Stomach (tissue), 9 donors: ENCODE measurements around the gene ULBP2. TPM values are rescaled to one million over a fixed set of nuclear protein-coding genes. Genes with fewer than 3 reads are reported as not detected.

Source experiments
- DNase-seq, 2 donors: peaks; one replicate each; pipeline versions ENCODE4 v3.0.0 to v3.0.0-alpha.2; 2013 to 2019
- H3K27ac ChIP-seq, 5 donors: fragments of 200-600 bp in 4 of 5; sonication (generic) in 4 of 5; one replicate each; pipeline ENCODE4 v1.5.1; 2013 to 2019; ENCODE audit warnings: mild to moderate bottlenecking in 1 of 5, moderate library complexity in 1 of 5
- H3K27me3 ChIP-seq, 3 donors: fragments of 200-600 bp; sonication (generic); one replicate each; pipeline ENCODE4 v1.5.1; 2017 to 2019; ENCODE audit warnings: mixed run types in 1 of 3
- H3K36me3 ChIP-seq, 4 donors: fragments of 200-600 bp; sonication (generic); 1 replicate in 3 of 4; 2 replicates in 1 of 4; pipeline ENCODE4 v1.5.1; 2016 to 2019
- H3K4me1 ChIP-seq, 4 donors: fragments of 200-600 bp; sonication (generic); one replicate each; pipeline ENCODE4 v1.5.1; 2016 to 2019
- H3K4me3 ChIP-seq, 4 donors: fragments of 200-600 bp; sonication (generic) in 3 of 4; one replicate each; pipeline ENCODE4 v1.5.1; 2016 to 2019; ENCODE audit warnings: mild to moderate bottlenecking in 1 of 4
- H3K9me3 ChIP-seq, 4 donors: fragments of 200-600 bp; sonication (generic); one replicate each; pipeline ENCODE4 v1.5.1; 2016 to 2019
- CTCF ChIP-seq, 7 experiments: fragments of 450-650 bp in 4 of 7; fragments of 200-600 bp in 3 of 7; sonication (generic) in 3 of 7; IDR thresholded peaks; one replicate each; pipeline ENCODE4 v1.5.1; 2016 to 2019; ENCODE audit warnings: antibody characterized with exemption in 7 of 7, control low read depth in 2 of 7, mild to moderate bottlenecking in 1 of 7
- EP300 ChIP-seq: sonication (generic); formaldehyde crosslinking; IDR thresholded peaks from one replicate; pipeline ENCODE4 v1.6.1; 2017; ENCODE audit warnings: antibody characterized with exemption
- POLR2A ChIP-seq, 4 donors: fragments of 450-650 bp; IDR thresholded peaks; one replicate each; pipeline ENCODE4 v1.6.1; 2016; ENCODE audit warnings: antibody characterized with exemption in 4 of 4, control low read depth in 2 of 4, mild to moderate bottlenecking in 1 of 4, moderate library complexity in 1 of 4
- POLR2AphosphoS5 ChIP-seq, 3 donors: sonication (generic); formaldehyde crosslinking; IDR thresholded peaks; one replicate each; pipeline ENCODE4 v1.6.1; 2016; ENCODE audit warnings: antibody characterized with exemption in 3 of 3
- WGBS, 5 donors: extraction: QIAGEN DNeasy Blood & Tissue Kit in 3 of 5; methylation state at CpG; one replicate each; pipeline versions ENCODE4 v1.1.5 to v1.1.7; 2013 to 2018; 5-methylcytosine and 5-hydroxymethylcytosine counted together
- intact Hi-C: fragments of 100-400 bp; cut with DNase I; formaldehyde crosslinking; loops from one replicate; pipeline ENCODE4 v1.15.1; 2023; ENCODE audit warnings: low total_unique reads
- polyA plus RNA-seq, 3 donors: library from polyadenylated mRNA; stranded (reverse); fragments of 200-250 nt; gene quantifications; one replicate each; pipeline ENCODE4 v1.2.3, GENCODE V29; 2013
- total RNA-seq, 5 donors: library from RNA; depleted of rRNA; stranded (reverse); fragments of >200 nt; gene quantifications; one replicate each; pipeline versions ENCODE4 v1.1.0 to v1.2.3, GENCODE V29; 2014 to 2016
- donor health status: healthy with polysubstance abuse.
- donor health status: Bipolar disorder and iron deficiency.
- donor health status: healthy.

Gene ULBP2
- total and polyA plus RNA-seq, 8 donors: 0.31 to 1.4 (median 0.43) TPM; not detected in 5

- no peaks in the 10 kb centered on the region for H3K36me3 ChIP-seq
- TF ChIP-seq CTCF (IDR thresholded peaks at IDR 0.05) (no peak), EP300 (no peak), POLR2AphosphoS5 (IDR thresholded peaks at IDR 0.05) (no peak), POLR2A (IDR thresholded peaks at IDR 0.05) (no peak)
- peaks cover 0 to 9% (median 8%) of the 10 kb centered on the region in 4 donors for H3K9me3 ChIP-seq
- no peak overlapping the region for H3K4me3 ChIP-seq
- intact Hi-C loops: no loop called here
- no peaks in the 10 kb centered on the region for H3K27me3 ChIP-seq
- no peak for DNase-seq
- 60 to 82% (median 69%) methylated on average over 2 of the region's 2 CpGs for WGBS, 5 donors
- no peaks in the 10 kb centered on the region for H3K4me1 ChIP-seq
- H3K27ac ChIP-seq: no peak overlapping the region
Observed at GRCh38 chr6:149913085-149913484, 28.7 kb upstream of the ULBP2 start.

- Histone ChIP-seq H3K4me3 (no peak overlapping the region), H3K9me3 (peaks cover 0 to 5% (median 3%) of the 10 kb centered on the region in 4 donors), H3K36me3 (no peaks in the 10 kb centered on the region), H3K27ac (no peak overlapping the region), H3K4me1 (no peaks in the 10 kb centered on the region), H3K27me3 (no peaks in the 10 kb centered on the region)
- intact Hi-C loops: no loop called here
- WGBS, 5 donors: 74 to 80% (median 76%) methylated on average over 9 of the region's 9 CpGs
- no peak for DNase-seq
- TF ChIP-seq POLR2A (IDR thresholded peaks at IDR 0.05) (no peak), EP300 (no peak), POLR2AphosphoS5 (IDR thresholded peaks at IDR 0.05) (no peak), CTCF (IDR thresholded peaks at IDR 0.05) (no peak)
Observed at GRCh38 chr6:149913540-149914240, 28.1 kb upstream of the ULBP2 start.

- Histone ChIP-seq H3K4me1 (no peaks in the 10 kb centered on the region), H3K36me3 (no peaks in the 10 kb centered on the region), H3K9me3 (no peaks in the 10 kb centered on the region), H3K27ac (no peak overlapping the region), H3K27me3 (no peaks in the 10 kb centered on the region), H3K4me3 (no peak overlapping the region)
- DNase-seq: no peak
- intact Hi-C loops: no loop called here
- TF ChIP-seq EP300 (no peak), POLR2AphosphoS5 (IDR thresholded peaks at IDR 0.05) (no peak), POLR2A (IDR thresholded peaks at IDR 0.05) (no peak), CTCF (IDR thresholded peaks at IDR 0.05) (no peak)
- WGBS, 5 donors: 87 to 91% (median 89%) methylated on average over 10 of the region's 10 CpGs
Observed at GRCh38 chr6:149915970-149916865, 25.6 kb upstream of the ULBP2 start.

- H3K27me3 ChIP-seq: peaks cover 0 to 10% (median 3%) of the 10 kb centered on the region in 3 donors
- peaks cover 4 to 7% (median 5%) of the 10 kb centered on the region in 4 donors for H3K4me1 ChIP-seq
- no peaks in the 10 kb centered on the region for H3K9me3 ChIP-seq
- DNase-seq: no peak
- intact Hi-C loops: no loop called here
- no peak overlapping the region for H3K27ac ChIP-seq
- TF ChIP-seq CTCF (IDR thresholded peaks at IDR 0.05) (no peak), POLR2AphosphoS5 (IDR thresholded peaks at IDR 0.05) (no peak), EP300 (no peak), POLR2A (IDR thresholded peaks at IDR 0.05) (no peak)
- H3K36me3 ChIP-seq: no peaks in the 10 kb centered on the region
- H3K4me3 ChIP-seq: no peak overlapping the region
- 87 to 97% (median 95%) methylated on average over 2 of the region's 2 CpGs for WGBS, 5 donors
Observed at GRCh38 chr6:149917679-149918078, 24.1 kb upstream of the ULBP2 start.
